MM.1S (cell line): ENCODE data around the gene PLCB4.

Experiments
- DNase-seq: peaks from one replicate; pipeline ENCODE4 v3.0.0-alpha.2; 2015
- H2AFZ ChIP-seq: fragments of 300-600 bp; sonication (generic); 2 replicates; pipeline ENCODE4 v1.6.0; 2016; ENCODE audit warnings: antibody characterized with exemption, low read length
- H3F3A ChIP-seq: fragments of 300-600 bp; sonication (generic); 2 replicates; pipeline ENCODE4 v1.6.1; 2016; ENCODE audit warnings: mild to moderate bottlenecking, antibody characterized with exemption, low read length, moderate library complexity, mixed read lengths; ENCODE audit not compliant: insufficient read depth
- H3K27ac ChIP-seq: fragments of 300-600 bp; sonication (generic); 2 replicates; pipeline ENCODE4 v1.5.1; 2016; ENCODE audit warnings: mild to moderate bottlenecking, low read length
- H3K27me3 ChIP-seq: fragments of 300-600 bp; sonication (generic); replicated peaks from 2 replicates; pipeline ENCODE4 v1.6.0; 2016; ENCODE audit warnings: low read length; ENCODE audit not compliant: insufficient read depth
- H3K36me3 ChIP-seq: fragments of 300-600 bp; sonication (generic); replicated peaks from 2 replicates; pipeline ENCODE4 v1.6.1; 2016; ENCODE audit warnings: mild to moderate bottlenecking, low read length, mixed read lengths; ENCODE audit not compliant: insufficient read depth
- H3K4me1 ChIP-seq: fragments of 300-600 bp; sonication (generic); 2 replicates; pipeline ENCODE4 v1.6.1; 2016; ENCODE audit warnings: low read length, mixed read lengths
- H3K4me2 ChIP-seq: fragments of 300-600 bp; sonication (generic); 2 replicates; pipeline ENCODE4 v1.6.0; 2016; ENCODE audit warnings: low read depth, low read length
- H3K4me3 ChIP-seq: fragments of 300-600 bp; sonication (generic); 2 replicates; pipeline ENCODE4 v1.5.1; 2016; ENCODE audit warnings: low read length, mixed read lengths
- H3K79me2 ChIP-seq: fragments of 300-600 bp; sonication (generic); 2 replicates; pipeline ENCODE4 v1.6.1; 2016; ENCODE audit warnings: mixed run types, low read length, mixed read lengths
- H3K9ac ChIP-seq: fragments of 300-600 bp; sonication (generic); 2 replicates; pipeline ENCODE4 v1.6.1; 2016; ENCODE audit warnings: low read length, mixed read lengths
- H3K9me2 ChIP-seq: fragments of 300-600 bp; sonication (generic); replicated peaks from 2 replicates; pipeline ENCODE4 v1.6.1; 2016; ENCODE audit warnings: mild to moderate bottlenecking, low read length, mixed read lengths; ENCODE audit not compliant: insufficient read depth
- H3K9me3 ChIP-seq: fragments of 300-600 bp; sonication (generic); replicated peaks from 2 replicates; pipeline ENCODE4 v1.6.1; 2016; ENCODE audit warnings: mild to moderate bottlenecking, low read length, mixed read lengths; ENCODE audit not compliant: insufficient read depth
- H4K20me1 ChIP-seq: fragments of 300-600 bp; sonication (generic); 2 replicates; pipeline ENCODE4 v1.6.1; 2016; ENCODE audit warnings: mild to moderate bottlenecking, low read length, moderate library complexity, mixed read lengths; ENCODE audit not compliant: insufficient read depth
- EZH2 ChIP-seq: fragments of 300-600 bp; sonication (generic); optimal IDR thresholded peaks from 2 replicates; pipeline ENCODE3; 2017; ENCODE audit warnings: low read depth, mild to moderate bottlenecking, antibody characterized with exemption, low read length, mixed read lengths
- EZH2phosphoT487 ChIP-seq: fragments of 300-600 bp; sonication (generic); IDR thresholded peaks from 2 replicates; pipeline ENCODE4 v1.6.1; 2018; ENCODE audit warnings: antibody characterized with exemption, low read length
- TF ChIP-seq, protein P1 (sequence below): fragments of 300-600 bp; sonication (generic); IDR thresholded peaks from 2 replicates; pipeline ENCODE4 v1.5.1; 2016; ENCODE audit warnings: antibody characterized with exemption, low read length, mixed read lengths

Gene PLCB4

DNA sequence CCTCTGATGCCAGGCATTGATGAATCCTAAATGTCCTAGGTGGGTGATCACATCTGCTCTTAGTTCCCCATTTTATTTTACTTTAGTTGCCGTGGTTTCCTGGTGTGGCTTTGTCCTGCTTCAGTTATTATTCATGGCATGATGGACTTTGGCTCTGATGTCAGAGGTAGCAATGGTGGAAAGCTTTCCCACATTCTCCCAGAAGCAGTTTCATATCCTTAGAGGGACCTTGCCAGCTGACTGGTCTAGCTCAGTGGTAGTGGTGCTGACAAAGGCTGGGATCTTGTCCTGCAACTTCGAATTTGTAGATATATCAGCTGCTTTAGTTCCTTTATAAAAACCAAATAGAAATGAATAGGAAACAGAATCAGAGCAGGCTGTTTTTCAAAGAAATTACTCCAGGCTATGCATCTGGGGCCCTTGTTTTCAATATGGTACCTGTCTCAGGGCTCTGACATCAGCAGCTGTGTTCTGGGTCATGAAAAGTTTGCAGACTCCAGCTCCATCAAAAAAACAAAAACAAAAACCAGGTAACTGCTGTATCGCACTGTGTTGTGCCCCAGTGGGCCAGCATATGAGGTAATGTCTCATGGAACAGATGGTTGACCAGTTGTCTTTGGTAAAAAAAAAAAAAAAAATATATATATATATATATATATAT is 133.7 kb downstream of the PLCB4 start:
- no peaks in the 10 kb centered on the region for H3K79me2 ChIP-seq
- no peak overlapping the region for H3K4me3 ChIP-seq
- H3K9ac ChIP-seq = no peak overlapping the region
- no peaks in the 10 kb centered on the region for H3F3A ChIP-seq
- no peaks in the 10 kb centered on the region for H4K20me1 ChIP-seq
- no peaks in the 10 kb centered on the region for H3K9me3 ChIP-seq
- no peaks in the 10 kb centered on the region for H3K4me1 ChIP-seq
- H3K4me2 ChIP-seq = no peak overlapping the region
- no peak for DNase-seq
- TF ChIP-seq EZH2 = no peak
- TF ChIP-seq, protein P1, sequence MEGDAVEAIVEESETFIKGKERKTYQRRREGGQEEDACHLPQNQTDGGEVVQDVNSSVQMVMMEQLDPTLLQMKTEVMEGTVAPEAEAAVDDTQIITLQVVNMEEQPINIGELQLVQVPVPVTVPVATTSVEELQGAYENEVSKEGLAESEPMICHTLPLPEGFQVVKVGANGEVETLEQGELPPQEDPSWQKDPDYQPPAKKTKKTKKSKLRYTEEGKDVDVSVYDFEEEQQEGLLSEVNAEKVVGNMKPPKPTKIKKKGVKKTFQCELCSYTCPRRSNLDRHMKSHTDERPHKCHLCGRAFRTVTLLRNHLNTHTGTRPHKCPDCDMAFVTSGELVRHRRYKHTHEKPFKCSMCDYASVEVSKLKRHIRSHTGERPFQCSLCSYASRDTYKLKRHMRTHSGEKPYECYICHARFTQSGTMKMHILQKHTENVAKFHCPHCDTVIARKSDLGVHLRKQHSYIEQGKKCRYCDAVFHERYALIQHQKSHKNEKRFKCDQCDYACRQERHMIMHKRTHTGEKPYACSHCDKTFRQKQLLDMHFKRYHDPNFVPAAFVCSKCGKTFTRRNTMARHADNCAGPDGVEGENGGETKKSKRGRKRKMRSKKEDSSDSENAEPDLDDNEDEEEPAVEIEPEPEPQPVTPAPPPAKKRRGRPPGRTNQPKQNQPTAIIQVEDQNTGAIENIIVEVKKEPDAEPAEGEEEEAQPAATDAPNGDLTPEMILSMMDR = no peak
- no peak for TF ChIP-seq EZH2phosphoT487
- H3K9me2 ChIP-seq = no peaks in the 10 kb centered on the region
- no peak overlapping the region for H3K27ac ChIP-seq
- H3K27me3 ChIP-seq = no peaks in the 10 kb centered on the region
- no peak overlapping the region for H2AFZ ChIP-seq
- no peaks in the 10 kb centered on the region for H3K36me3 ChIP-seq

DNA sequence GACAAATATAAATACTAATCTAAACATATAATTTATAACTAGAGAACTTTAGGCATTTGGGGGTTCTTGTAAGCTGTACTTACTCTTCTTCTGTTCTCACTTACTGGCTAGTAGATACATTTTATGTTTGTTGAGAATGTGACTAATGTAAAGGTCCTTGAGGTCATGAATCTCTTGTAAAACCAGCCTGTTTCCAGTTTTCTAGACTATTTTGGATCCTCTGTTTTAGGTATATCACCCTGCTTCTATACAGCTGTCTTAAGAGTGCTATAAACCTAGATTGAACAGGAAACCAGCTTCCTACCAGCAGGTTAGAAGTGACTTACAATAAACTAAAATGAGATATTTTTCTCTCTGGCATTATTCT is 134.2 kb downstream of the PLCB4 start:
- Histone ChIP-seq H3K36me3 (no peaks in the 10 kb centered on the region), H3F3A (no peaks in the 10 kb centered on the region), H2AFZ (no peak overlapping the region), H3K27me3 (no peaks in the 10 kb centered on the region), H3K9me2 (no peaks in the 10 kb centered on the region), H3K4me2 (no peak overlapping the region), H3K4me1 (no peaks in the 10 kb centered on the region), H4K20me1 (no peaks in the 10 kb centered on the region), H3K27ac (no peak overlapping the region), H3K9ac (no peak overlapping the region), H3K9me3 (no peaks in the 10 kb centered on the region), H3K4me3 (no peak overlapping the region), H3K79me2 (no peaks in the 10 kb centered on the region)
- TF ChIP-seq, protein P1 = no peak
- no peak for TF ChIP-seq EZH2
- no peak for TF ChIP-seq EZH2phosphoT487
- no peak for DNase-seq

DNA sequence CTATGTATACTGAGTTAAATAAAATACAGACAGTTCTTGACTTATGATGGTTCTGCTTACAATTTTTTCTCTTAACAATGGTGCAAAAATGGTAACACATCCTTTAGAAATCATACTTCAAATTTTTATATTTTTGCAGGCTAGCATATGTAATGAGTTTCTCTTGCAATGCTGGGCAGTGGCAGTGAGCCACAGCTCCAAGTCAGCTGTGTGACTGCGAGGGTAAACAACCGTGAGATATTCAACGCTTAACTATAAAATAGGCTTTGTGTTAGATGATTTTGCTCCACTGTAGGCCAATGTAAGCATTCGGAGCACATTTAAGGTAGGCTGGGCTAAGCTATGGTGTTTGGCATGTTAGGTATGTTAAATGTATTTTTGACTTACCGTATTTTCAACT is 136.1 kb downstream of the PLCB4 start:
- Histone ChIP-seq H4K20me1 (no peaks in the 10 kb centered on the region), H3K4me3 (no peak overlapping the region), H3K9ac (no peak overlapping the region), H3K27me3 (no peaks in the 10 kb centered on the region), H3K36me3 (no peaks in the 10 kb centered on the region), H3K4me1 (no peaks in the 10 kb centered on the region), H3K9me2 (no peaks in the 10 kb centered on the region), H3K27ac (no peak overlapping the region), H3K9me3 (no peaks in the 10 kb centered on the region), H3K4me2 (no peak overlapping the region), H3F3A (no peaks in the 10 kb centered on the region), H2AFZ (no peak overlapping the region), H3K79me2 (no peaks in the 10 kb centered on the region)
- TF ChIP-seq EZH2phosphoT487 (no peak), EZH2 (no peak)
- TF ChIP-seq, protein P1 = no peak
- DNase-seq = no peak
